Mesenchymal stem cell (in vitro differentiated cells and primary cell): ENCODE measurements around the gene OR2T5.
"Not testable (repeated sequence)": the region's sequence is repeated elsewhere in the genome, so short reads cannot be mapped to it uniquely, and the experiment has no call there.

ENCODE experiments used
- DNase-seq: peaks from one replicate; pipeline ENCODE4 v3.0.0-alpha.2; 2013
- H2AFZ ChIP-seq: one replicate; pipeline ENCODE4 v1.6.1; 2013; ENCODE audit warnings: low read depth, mild to moderate bottlenecking, control low read depth, inconsistent platforms, low read length, moderate library complexity
- H2AK5ac ChIP-seq: 2 replicates; pipeline ENCODE4 v1.6.1; 2013; ENCODE audit warnings: low read length, moderate library complexity, mild to moderate bottlenecking, inconsistent platforms; ENCODE audit not compliant: severe bottlenecking
- H2BK120ac ChIP-seq: one replicate; pipeline ENCODE4 v1.6.1; 2013; ENCODE audit warnings: low read depth, mild to moderate bottlenecking, inconsistent platforms, low read length, moderate library complexity
- H2BK12ac ChIP-seq, 2 experiments: one replicate each; pipeline ENCODE4 v1.6.1; 2013; ENCODE audit warnings: inconsistent platforms in 2 of 2, low read length in 2 of 2, mild to moderate bottlenecking in 2 of 2, moderate library complexity in 2 of 2, control low read depth in 1 of 2
- H2BK15ac ChIP-seq: one replicate; pipeline ENCODE4 v1.6.1; 2013; ENCODE audit warnings: mild to moderate bottlenecking, low read depth, inconsistent platforms; ENCODE audit not compliant: poor library complexity, severe bottlenecking
- H2BK5ac ChIP-seq: 2 replicates; pipeline ENCODE4 v1.6.1; 2013; ENCODE audit warnings: low read depth, mild to moderate bottlenecking, low read length, control low read depth, inconsistent platforms; ENCODE audit not compliant: poor library complexity, severe bottlenecking
- H3K14ac ChIP-seq, 2 experiments: one replicate each; pipeline ENCODE4 v1.6.1; 2013; ENCODE audit warnings: inconsistent platforms in 2 of 2, low read length in 2 of 2, control low read depth in 1 of 2, mild to moderate bottlenecking in 1 of 2, moderate library complexity in 1 of 2
- H3K18ac ChIP-seq, 2 experiments: one replicate each; pipeline ENCODE4 v1.6.1; 2013; ENCODE audit warnings: inconsistent platforms in 2 of 2, low read length in 2 of 2, control low read depth in 1 of 2, low read depth in 1 of 2, mild to moderate bottlenecking in 1 of 2
- H3K23ac ChIP-seq, 2 experiments: one replicate each; pipeline ENCODE4 v1.6.1; 2013; ENCODE audit warnings: inconsistent platforms in 2 of 2, low read length in 2 of 2, mild to moderate bottlenecking in 2 of 2, moderate library complexity in 2 of 2, control low read depth in 1 of 2
- H3K27ac ChIP-seq: 2 replicates; pipeline ENCODE4 v1.5.1; 2013; ENCODE audit warnings: mild to moderate bottlenecking, moderate library complexity, low read length, control low read depth, inconsistent platforms; ENCODE audit not compliant: poor library complexity, severe bottlenecking
- H3K27me3 ChIP-seq, 2 experiments: 2 replicates each; pipeline versions ENCODE4 v1.6.1 to v1.7.0; 2013; ENCODE audit warnings: low read length in 2 of 2, mild to moderate bottlenecking in 2 of 2, moderate library complexity in 2 of 2, control low read depth in 1 of 2, inconsistent platforms in 1 of 2; ENCODE audit not compliant: control insufficient read depth in 1 of 2, insufficient read depth in 1 of 2
- H3K36me3 ChIP-seq, 2 experiments: 2 replicates each; pipeline versions ENCODE4 v1.6.1 to v1.7.0; 2013; ENCODE audit warnings: low read length in 2 of 2, control low read depth in 1 of 2, inconsistent platforms in 1 of 2, low read depth in 1 of 2, mild to moderate bottlenecking in 1 of 2; ENCODE audit not compliant: insufficient read depth in 2 of 2, control insufficient read depth in 1 of 2
- H3K4ac ChIP-seq, 2 experiments: one replicate each; pipeline ENCODE4 v1.6.1; 2013; ENCODE audit warnings: inconsistent platforms in 2 of 2, low read length in 2 of 2, mild to moderate bottlenecking in 2 of 2, moderate library complexity in 2 of 2, control low read depth in 1 of 2, low read depth in 1 of 2
- H3K4me1 ChIP-seq: 2 replicates; pipeline ENCODE4 v1.6.1; 2013; ENCODE audit warnings: low read depth, low read length, control low read depth; ENCODE audit not compliant: control insufficient read depth, insufficient read depth
- H3K4me2 ChIP-seq: 2 replicates; pipeline ENCODE4 v1.6.1; 2013; ENCODE audit warnings: low read length, mild to moderate bottlenecking, inconsistent platforms; ENCODE audit not compliant: poor library complexity, severe bottlenecking
- H3K4me3 ChIP-seq, 2 experiments: 2 replicates each; pipeline versions ENCODE4 v1.5.1 to v1.7.0; 2013; ENCODE audit warnings: low read length in 2 of 2, mild to moderate bottlenecking in 2 of 2, control low read depth in 1 of 2, low read depth in 1 of 2; ENCODE audit not compliant: insufficient read depth in 1 of 2
- H3K79me1 ChIP-seq: replicated peaks from 2 replicates; pipeline ENCODE4 v1.6.1; 2013; ENCODE audit warnings: mild to moderate bottlenecking, control low read depth, low read length, inconsistent platforms; ENCODE audit not compliant: poor library complexity, severe bottlenecking
- H3K9ac ChIP-seq: 2 replicates; pipeline ENCODE4 v1.7.0; 2013; ENCODE audit warnings: mild to moderate bottlenecking, low read length, moderate library complexity
- H3K9me3 ChIP-seq: 2 replicates; pipeline ENCODE4 v1.7.0; 2013; ENCODE audit warnings: mild to moderate bottlenecking, low read length; ENCODE audit not compliant: control insufficient read depth
- H4K8ac ChIP-seq: one replicate; pipeline ENCODE4 v1.6.1; 2013; ENCODE audit warnings: inconsistent platforms, mild to moderate bottlenecking, low read length, moderate library complexity
- H4K91ac ChIP-seq: one replicate; pipeline ENCODE4 v1.6.1; 2013; ENCODE audit warnings: mild to moderate bottlenecking, low read length, inconsistent platforms
- WGBS: methylation state at CpG from one replicate; pipeline ENCODE4 v1.1.7; 2013; ENCODE audit warnings: mixed read lengths; 5-methylcytosine and 5-hydroxymethylcytosine counted together

The OR2T5 gene

GRCh38 chr1:248444603-248445002 is 43.8 kb upstream of the OR2T5 start:
- H3K14ac ChIP-seq, DNase-seq, H2BK5ac ChIP-seq, H2BK120ac ChIP-seq, H4K8ac ChIP-seq, H3K79me1 ChIP-seq, H3K4me1 ChIP-seq, H3K27ac ChIP-seq, H3K18ac ChIP-seq, H3K36me3 ChIP-seq, H3K4me2 ChIP-seq, H2AK5ac ChIP-seq, H3K23ac ChIP-seq, H3K4me3 ChIP-seq, H3K9me3 ChIP-seq, H3K27me3 ChIP-seq, H3K9ac ChIP-seq, H4K91ac ChIP-seq, H2BK15ac ChIP-seq, H3K4ac ChIP-seq, H2AFZ ChIP-seq, H2BK12ac ChIP-seq: not testable (repeated sequence)
- WGBS = 79% methylated on average over 4 of the region's 4 CpGs

- not testable (repeated sequence) for H3K4me3 ChIP-seq, H3K36me3 ChIP-seq, H3K14ac ChIP-seq, H4K8ac ChIP-seq, H3K4me1 ChIP-seq, H3K27ac ChIP-seq, H3K9me3 ChIP-seq, H3K23ac ChIP-seq, H3K79me1 ChIP-seq, H3K27me3 ChIP-seq, H4K91ac ChIP-seq, H2BK5ac ChIP-seq, H3K9ac ChIP-seq, DNase-seq, H2BK12ac ChIP-seq, H3K4me2 ChIP-seq, H2BK120ac ChIP-seq, H2AFZ ChIP-seq, H3K18ac ChIP-seq, H3K4ac ChIP-seq, H2BK15ac ChIP-seq, H2AK5ac ChIP-seq
- WGBS = no CpG with 5 or more reads among the region's 2 CpGs
Measured at GRCh38 chr1:248445399-248445798, 43.0 kb upstream of the OR2T5 start, which contains the start of gene OR2T2. Gene OR2T2 (plus strand): TSS chr1:248445637. CDS start chr1:248452798, 7,161 bp downstream.

- not testable (repeated sequence) for H3K23ac ChIP-seq, H3K9ac ChIP-seq, H3K4ac ChIP-seq, H4K8ac ChIP-seq, H3K27ac ChIP-seq, H2BK120ac ChIP-seq, H3K18ac ChIP-seq, H2AK5ac ChIP-seq, H3K4me1 ChIP-seq, H4K91ac ChIP-seq, H2BK15ac ChIP-seq, H3K27me3 ChIP-seq, H3K36me3 ChIP-seq, DNase-seq, H2BK5ac ChIP-seq, H3K4me2 ChIP-seq, H3K4me3 ChIP-seq, H3K79me1 ChIP-seq, H2AFZ ChIP-seq, H3K9me3 ChIP-seq, H2BK12ac ChIP-seq, H3K14ac ChIP-seq
- no CpG with 5 or more reads among the region's 4 CpGs for WGBS
Measured at GRCh38 chr1:248448409-248449074, 39.8 kb upstream of the OR2T5 start.

- no CpG with 5 or more reads among the region's 6 CpGs for WGBS
- not testable (repeated sequence) for H2AK5ac ChIP-seq
Measured at GRCh38 chr1:248449821-248450465, 38.4 kb upstream of the OR2T5 start.

More at GRCh38 chr1:248449821-248450465, 38.4 kb upstream of the OR2T5 start:
- not testable (repeated sequence) for DNase-seq, H3K4me1 ChIP-seq, H3K9ac ChIP-seq, H3K9me3 ChIP-seq, H2BK15ac ChIP-seq, H3K14ac ChIP-seq, H3K18ac ChIP-seq, H3K4me2 ChIP-seq, H2BK120ac ChIP-seq, H3K4me3 ChIP-seq, H3K27ac ChIP-seq, H2BK12ac ChIP-seq, H3K79me1 ChIP-seq, H3K4ac ChIP-seq, H4K8ac ChIP-seq, H4K91ac ChIP-seq, H3K27me3 ChIP-seq, H2AFZ ChIP-seq, H3K23ac ChIP-seq, H3K36me3 ChIP-seq, H2BK5ac ChIP-seq
